Stimulated activated naive CD4-positive, alpha-beta T cell (primary cell): ENCODE results near the gene VOPP1.
A peak's percentile ranks its signal among the peaks of the same experiment; 100 is the strongest.
"Not testable (repeated sequence)": the region's sequence is repeated elsewhere in the genome, so short reads cannot be mapped to it uniquely, and the experiment has no call there.

ENCODE experiments used
- DNase-seq, 6 experiments: peaks; one replicate each; lab custom pipeline; 2025; lab: John Stamatoyannopoulos, UW

Gene VOPP1, protein sequence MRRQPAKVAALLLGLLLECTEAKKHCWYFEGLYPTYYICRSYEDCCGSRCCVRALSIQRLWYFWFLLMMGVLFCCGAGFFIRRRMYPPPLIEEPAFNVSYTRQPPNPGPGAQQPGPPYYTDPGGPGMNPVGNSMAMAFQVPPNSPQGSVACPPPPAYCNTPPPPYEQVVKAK

DNA sequence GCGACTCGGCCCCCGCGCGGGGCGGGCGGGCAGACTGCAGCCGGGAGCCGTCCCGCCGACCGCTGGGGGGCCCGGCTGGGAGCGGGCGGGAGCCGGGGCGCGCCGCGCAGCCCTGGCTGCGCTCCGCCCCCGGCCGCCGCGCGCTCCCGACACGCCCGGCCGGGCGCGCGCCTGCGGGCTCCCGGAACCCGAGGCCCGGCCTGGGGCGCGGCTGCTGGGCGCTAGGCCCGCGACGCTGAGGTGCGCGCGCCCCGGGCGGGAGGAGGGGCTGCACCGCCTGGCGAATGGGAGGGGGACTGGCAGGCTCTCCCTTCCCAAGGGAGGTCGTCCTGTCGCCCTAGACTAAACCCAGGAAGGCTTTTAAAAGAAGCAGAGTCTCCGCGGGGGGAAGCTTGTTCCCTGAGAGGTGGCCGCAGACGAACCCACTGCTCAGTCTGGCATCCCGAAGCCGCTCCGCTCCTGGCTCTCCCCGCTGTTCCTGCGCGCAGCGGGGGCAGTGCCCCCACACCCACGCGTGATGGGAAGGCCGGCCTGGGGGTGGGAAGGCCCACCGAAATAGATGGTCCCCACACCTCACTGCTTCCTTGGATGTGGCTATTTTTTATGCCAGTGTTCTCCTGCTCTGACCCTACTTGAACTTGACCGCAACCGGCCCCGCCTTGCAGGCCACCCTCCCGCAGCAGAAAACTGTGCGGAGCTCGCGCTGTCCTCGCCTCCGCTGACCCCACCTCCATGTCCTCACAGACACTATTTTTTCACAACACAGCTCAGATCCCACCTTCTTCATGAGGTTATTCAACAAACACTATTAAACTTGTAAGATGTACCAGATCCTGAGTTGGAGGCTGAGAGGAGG, at the start of gene VOPP1:
Gene VOPP1, minus strand, starts transcription at position 125 of the 856 bp plus-strand sequence. CDS start 178 bp downstream, outside the sequence.
- DNase-seq = peak; percentile 32 to 72 (median 54)

DNA sequence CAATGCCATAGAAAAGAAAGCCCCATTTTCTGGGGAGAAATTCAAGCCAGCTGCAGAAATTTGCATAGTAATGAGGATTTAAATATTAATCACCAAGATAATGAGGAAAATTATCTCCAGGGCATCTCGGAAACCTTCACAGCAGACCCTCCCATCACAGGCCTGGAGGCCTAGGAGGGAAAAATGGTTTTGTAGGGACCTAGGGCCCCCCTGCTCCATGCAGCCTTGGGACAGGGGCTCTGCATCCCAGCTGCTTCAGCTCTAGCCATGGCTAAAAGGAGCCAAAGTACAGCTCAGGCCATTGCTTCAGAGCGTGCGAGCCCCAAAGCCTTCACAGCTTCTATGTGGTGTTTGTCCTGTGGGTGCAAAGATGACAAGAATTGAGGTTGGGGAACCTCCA, 46.6 kb upstream of the VOPP1 start:
- no peak for DNase-seq

DNA sequence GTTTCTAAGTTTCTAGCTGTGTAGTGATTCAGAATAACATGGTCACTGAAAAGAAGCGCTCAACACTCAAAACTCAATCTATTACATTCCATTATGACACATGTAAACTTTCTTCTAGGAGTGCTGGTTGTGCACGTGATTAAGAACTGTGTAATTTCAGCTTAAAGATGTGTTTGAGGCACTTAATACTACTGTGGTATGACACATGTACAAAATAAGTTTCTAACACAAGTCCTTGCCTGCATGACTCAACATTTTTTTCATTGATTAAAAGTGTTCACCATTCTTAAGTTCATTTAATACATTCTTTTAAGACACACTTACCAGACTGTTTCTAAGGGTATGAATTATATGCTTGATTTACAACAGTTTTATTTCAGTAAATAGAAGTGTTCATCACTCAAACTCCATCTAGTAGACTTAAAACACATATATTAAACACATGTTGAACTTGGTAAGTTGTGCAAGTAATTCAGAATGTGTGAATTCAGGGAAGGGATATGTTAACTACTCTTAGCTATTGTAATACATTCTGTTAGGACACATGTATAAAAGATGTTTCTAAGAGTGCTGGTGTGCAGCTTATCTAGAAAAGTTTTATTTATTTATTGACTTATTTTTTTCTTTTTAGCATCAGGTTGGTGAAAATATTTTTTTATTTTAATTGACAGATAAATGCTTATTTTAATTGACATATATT, 42.2 kb upstream of the VOPP1 start:
- not testable (repeated sequence) for DNase-seq

DNA sequence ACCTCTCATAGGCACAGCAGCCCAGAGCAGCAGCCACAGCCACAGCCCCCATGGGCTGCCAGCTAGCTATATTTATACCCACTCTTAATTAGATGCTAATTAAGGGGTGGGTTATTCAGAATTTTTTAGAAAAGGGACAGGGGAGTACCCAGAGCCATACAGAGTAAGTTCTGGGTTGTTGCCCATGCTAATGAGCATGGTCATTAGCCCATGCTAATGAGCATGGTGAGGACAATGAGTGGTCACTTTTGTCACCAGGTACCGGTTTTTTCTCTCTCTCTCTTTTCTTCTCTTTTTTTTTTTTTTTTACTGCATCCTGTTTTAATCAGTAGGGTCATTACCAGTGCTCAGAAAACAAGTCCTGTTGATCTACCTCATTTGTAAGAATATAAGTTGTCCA, 37.4 kb upstream of the VOPP1 start:
- DNase-seq = not testable (repeated sequence)

DNA sequence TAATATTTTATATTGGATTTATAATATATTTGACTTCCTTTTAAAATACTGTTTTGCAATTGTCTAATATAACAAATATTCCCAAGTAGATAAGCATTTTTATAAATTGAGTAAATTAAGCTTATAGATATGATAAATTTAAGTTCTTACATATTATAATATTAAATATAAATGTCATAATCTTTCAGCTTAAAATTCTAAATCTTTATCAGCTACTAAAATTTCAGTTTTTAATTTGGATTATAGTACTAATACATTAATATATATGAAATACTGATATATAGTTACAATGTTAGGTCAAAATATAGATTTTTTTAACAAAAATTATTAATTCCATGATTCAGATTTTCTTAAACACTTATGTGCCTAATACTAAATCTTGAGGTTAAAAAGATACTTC, 33.4 kb upstream of the VOPP1 start:
- not testable (repeated sequence) for DNase-seq

DNA sequence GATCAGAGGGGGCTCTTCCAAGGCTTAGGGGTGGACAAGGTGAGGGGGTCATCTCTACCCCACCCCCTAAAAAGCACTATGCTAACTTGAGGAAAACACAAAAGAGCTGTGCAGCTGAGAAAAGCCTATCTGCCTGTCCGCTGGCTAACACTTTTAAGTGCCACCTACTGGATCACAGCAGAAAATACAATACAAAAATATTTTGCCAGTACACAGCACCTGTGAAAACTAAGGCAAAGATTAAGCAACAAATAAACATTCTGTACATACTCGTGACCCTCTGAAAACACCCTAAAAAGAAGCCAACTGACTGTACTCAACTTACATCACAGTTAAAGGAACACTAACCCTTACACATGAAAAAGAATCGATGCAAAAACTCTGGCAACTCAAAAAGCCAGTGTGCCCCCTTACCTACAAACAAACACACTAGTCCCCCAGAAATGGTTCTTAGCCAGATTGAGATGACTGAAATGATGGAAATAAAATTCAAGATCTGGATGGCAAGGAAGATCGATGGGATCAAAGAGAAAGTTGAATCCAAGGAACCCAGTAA, 25.7 kb upstream of the VOPP1 start:
- peak in 2 of 6 experiments; percentile 19 to 50 for DNase-seq

DNA sequence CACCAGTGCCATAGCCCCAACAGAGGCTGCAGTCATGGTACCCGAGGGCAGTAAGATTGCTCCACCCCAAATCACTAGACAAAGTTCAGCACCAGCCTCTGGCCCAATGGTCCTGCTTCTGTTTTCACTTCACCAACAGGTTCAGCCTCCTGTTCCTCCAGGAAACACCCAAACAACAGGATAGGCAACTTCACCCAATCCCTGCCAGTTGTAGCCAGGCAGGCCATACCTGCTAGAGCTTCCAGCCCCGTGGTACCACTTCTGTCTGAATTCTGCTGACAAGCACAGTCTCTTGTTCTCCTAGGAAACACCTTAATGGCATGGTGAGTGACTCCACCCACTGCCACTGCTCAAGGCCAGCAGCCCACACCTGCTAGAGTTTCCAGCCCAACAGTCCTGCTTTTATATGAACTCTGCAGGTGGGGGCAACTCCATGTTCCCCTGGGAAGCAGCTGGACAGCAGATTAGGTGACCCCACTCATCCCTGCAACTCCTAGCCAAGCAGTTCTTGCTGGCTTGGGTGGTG, 25.0 kb upstream of the VOPP1 start:
- not testable (repeated sequence) for DNase-seq

DNA sequence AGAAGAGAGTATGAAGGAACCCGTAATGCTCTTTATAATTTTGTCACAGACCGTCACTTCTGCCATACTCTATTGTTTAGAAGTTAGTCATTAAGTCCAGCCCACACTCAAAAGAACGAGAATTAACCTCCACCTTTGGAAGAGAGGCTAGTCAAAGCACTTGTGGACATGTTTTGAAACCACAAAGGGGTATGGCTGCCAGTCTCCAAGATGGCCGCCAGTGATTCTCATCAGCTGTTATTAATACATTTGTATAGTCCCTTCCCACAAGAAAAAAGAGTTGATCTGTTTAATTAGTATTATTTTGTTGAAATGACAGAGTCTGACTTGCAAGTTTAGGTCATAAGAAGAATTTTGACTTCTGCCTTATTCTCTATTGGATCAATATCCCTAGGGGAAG, 23.2 kb upstream of the VOPP1 start:
- no peak for DNase-seq

DNA sequence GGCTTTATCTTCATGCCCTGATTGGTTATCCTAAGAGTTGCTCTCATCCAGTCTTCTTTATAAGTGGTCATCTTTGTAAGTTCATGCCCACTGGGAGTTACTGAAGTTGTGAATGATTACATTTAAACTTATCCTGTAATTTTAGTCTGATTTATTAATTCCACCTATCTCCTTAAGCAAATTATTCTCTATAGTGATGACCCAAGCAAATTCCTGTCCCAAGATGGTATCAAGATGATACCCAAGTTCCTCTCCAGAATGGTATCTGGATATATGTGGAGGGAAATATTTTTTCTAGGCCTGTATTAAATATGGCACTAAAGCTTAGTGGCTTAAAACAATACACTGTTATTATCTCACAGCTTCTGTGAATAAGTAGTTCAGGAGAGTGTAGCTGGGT, 22.6 kb upstream of the VOPP1 start:
- DNase-seq = no peak

DNA sequence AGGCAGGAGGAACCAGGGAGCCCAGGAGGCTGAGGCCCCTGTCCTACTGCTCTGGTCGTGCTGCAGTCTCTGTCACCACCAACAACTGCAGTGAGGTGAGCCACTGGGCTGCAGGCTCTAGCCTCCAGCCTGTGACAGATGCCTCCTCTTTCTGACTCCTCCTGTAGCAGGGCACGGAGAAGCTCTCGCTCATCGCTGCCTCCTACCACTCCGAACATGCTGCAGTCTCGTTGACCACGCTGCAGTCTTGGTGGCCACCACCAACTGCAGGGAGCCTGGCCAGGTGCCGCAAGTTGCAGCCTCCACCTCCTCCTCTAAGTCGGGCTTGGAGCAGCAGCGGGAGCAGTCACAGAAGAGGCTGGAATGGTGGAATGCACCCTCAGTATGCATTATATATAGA, 22.1 kb upstream of the VOPP1 start:
- no peak for DNase-seq

DNA sequence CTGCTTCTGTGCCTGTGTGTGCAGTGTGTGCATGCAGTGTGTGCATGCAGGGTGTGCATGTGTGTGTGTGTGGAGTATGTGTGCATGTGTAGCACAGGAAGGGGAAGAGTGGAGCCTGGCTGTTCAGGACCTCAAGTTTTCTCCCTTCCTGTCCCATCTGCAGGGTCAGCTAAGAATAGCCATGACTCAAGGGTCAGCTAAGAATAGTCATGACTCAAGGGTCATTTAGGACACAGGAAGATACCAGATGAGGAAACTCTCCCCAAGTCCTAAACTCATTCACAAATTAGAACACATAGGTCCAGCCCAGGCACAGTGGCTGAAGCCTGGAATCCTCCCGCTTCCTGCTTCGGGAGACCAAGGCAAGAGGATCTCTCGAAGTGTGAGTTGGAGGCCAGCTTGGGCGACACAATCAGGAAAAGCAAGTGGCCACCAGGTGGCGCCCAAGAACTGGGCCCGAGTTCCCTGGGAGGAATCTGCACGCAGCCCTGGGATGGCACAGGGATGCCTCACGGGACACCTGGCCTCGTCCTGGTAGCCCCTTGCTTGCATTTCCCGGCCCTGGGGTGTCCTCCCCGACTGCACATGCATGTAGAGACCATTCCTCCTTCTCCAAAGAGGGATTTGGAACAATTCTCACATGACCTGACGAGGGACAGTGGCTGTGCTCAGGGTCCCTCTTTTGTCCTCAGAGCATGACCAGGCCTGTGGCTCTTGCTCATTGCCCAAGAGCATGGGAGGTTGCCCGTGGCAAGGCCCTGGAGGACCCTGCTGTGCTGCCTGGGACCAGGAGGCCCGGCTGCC, 21.4 kb upstream of the VOPP1 start:
- DNase-seq = peak; percentile 18 to 58 (median 44)

DNA sequence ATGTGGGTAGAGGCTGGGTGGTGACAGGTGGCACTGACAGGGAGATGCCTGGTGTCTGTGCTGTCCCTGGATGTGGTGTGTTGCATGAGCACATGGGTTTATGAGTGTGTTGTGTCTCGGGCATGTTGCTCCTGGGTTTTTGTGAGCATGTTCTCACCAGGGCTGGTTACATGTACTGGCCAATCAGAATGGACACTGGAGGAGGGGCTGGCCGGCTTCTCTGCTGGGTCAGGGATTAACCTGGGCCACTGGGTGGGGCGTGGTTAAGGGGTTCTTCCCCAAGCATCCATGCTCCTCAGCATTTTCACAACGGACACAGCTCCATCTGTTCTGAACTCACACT, 20.8 kb upstream of the VOPP1 start:
- DNase-seq = no peak

DNA sequence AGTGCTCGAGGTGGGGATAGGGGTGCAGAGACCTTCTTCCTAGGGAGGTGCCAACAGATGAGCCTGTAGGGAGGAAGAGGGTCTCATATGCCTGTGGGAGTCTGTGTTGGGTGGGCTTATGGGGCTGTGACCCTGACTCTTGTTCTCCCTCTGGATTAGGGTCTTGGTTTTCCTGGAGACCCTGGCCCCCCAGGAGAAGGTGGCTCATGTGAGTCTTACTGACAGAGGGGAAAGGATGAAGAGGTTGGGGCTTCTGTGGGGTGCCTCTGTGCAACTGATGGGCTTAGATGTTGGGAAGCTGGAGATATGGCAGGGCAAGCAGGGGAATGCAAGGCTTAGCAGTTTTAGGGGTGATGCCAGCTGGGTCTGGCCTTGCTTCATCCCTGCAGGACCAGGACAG, 20.2 kb upstream of the VOPP1 start:
- DNase-seq = no peak

DNA sequence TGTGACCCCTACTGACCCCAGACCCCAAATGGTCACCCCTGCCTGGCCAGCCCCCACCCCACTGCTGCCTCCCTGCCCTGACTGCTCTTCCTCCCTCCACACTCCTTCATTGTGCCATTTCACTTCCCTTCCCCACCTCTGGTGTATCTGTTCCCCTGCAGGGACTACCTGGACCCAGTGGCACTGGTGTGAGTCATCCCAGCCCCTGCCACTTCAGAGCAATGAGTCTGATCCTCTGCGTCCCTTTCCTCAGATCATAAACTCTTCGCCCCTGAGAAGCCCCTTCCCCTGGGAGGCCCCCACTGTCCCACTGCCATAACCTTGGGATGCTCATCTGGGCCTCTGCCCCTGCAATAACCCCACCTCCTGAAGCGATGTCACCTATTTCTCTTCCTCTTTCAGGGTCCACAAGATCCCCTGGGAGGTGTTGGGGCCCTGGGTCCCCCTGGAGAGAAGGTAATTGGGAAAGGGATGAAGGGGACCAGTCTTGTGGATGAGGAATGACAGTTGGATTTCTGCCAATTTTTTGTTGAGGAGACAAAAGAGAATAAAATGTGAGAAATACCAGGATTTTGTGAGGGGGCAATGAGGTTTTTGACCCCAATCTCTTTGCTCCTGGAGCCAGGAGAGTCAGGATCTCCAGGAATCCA, 19.1 kb upstream of the VOPP1 start:
- DNase-seq = no peak

DNA sequence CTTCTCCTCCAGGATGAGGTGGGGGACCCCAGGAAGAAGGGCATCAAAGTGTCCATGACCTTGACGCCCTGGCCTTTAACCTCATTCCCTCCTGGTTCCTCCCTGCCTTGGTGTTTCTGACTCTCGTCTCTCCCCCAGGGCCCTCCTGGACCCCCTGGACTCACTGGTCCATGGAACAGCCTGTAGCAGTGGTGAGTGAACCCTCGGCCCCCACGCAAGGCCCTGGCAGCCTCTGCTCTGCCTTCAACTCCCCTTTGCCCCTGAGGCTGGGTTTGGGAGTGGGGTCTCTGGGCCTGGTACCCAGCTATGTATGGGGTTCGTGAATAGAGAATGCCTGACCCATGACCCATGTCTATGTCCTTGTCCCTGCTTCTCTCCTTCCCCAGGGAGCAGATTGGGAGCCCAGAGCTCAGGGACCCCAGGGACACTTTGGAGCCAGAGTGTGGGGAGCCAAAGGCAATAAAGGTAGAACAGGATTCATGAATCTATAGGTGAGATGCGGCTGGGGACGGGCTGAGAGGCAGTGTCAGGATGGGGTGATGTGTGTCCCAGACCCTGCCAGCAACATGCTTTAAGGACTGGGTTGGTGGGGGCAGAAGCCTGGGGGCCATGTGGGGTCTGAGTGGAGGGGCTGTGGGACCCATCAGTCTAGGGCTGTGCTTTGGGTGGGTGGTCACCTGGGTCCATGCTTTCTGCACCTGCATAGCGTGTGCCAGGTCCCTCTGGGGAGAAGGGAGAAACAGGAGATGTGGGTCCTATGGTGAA, 18.4 kb upstream of the VOPP1 start:
- DNase-seq = no peak

DNA sequence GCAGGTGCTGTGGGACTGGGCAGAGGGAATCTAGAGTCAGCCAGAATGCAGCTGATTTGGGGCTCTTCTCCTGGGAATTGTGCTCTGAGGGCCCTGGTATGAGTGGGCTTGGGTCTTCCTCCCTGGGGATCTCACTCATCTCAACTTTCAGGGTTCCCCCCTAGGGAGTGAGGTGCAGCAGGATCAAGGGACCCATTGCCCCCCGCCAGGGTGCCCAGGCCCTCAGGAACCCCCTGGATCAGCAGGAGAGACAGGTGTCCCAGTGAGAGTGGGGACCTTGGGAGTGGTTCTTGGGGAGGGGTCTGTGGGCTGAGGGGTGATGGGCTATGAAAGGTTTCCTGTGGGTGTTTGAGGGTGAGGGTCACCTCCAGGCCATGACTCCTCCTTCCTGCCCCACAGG, 17.6 kb upstream of the VOPP1 start:
- no peak for DNase-seq

DNA sequence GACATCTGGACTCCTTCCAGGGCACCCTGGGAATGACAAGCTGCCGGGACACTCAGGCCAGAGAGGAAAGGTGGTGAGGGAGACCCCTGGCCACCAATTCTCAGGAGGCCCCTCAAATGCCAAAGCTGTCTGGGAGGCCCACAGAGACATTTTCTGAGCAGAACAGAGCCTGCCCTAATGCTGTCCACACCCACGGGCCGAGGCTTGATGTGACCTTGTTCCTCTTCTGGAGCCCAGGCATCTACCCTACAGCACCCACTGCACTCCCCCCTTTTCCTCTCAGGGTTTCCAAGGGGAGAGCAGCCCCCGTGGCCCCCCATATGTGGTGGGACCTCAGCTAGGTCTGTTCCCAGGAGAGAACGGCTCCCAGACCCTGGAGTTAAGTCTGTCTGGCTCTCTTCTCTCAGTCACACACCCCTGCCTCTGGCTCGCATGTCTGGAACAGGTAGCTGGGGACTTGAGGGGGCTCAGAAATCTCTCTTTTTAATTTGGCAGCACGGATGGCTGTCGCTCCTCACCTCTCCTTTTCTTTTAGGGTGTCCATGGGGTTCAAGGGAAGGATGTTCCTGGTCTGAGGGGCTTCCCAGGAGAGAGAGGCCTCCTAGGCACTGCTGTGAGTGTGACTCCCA, 16.8 kb upstream of the VOPP1 start:
- no peak for DNase-seq

DNA sequence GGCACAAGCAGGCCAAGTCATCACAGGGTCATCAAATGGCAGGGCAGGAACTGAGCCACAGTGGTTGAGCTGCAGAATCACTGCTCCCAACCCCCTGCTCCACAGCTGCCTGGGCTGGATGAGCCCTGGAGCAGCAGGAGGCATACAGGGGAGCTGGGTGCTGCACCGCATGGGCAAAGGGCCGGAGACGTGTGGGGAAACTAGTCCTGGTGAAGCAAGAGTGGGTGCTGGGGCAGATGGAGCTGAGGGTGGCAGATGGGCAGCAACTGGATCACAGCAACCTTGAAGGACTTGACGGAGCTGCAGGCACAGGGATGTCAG, 16.0 kb upstream of the VOPP1 start:
- no peak for DNase-seq

DNA sequence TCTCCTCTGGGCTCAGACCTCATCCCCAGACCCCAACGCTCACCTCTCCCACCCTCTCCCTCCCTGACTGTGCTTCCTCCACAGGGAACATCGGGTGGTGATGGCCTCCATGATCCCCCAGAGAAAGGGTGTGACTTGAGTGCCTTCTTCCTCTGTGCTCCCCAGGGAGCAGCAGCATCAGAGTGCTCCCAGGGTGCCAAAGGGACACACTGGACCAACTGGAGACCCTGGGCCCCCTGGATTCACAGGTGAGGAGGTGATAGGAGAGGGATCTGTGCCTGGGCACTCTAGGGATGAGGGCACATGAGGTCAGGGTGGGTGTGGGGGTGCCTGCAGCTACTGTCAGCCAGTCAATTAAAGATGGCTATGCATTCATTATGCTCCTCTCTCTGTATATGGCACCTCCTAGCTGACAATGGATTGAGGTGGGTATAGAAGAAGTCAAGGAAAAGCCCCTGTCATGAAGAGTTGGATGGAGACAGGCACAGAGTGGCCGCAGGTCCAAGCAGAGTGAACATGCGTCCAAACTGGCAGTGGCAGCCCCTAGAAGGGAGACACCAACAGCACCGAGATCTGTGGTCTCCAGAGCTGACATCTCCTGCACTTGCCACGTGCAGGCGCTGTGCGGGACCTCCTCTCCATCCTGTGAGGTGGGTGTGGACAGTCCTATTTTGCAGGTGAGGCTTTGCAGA, 15.5 kb upstream of the VOPP1 start:
- no peak for DNase-seq
